NCI-H2107 treated with DMSO at 0.1 percent for 48 hours (cell line): Measurements from ENCODE around the gene SECTM1.

Experiments
- DNase-seq: peaks from one replicate; lab custom pipeline; 2025; ENCODE audit not compliant: unreplicated experiment; lab: John Stamatoyannopoulos, UW

The SECTM1 gene

GRCh38 chr17:82282239-82283207 lies 51.0 kb downstream of the SECTM1 start:
- DNase-seq: no peak

- DNase-seq: no peak
Observed at GRCh38 chr17:82281502-82282238, 51.9 kb downstream of the SECTM1 start.

- DNase-seq: no peak
Observed at GRCh38 chr17:82281076-82281475, 52.5 kb downstream of the SECTM1 start.

- DNase-seq: no peak
Observed at GRCh38 chr17:82280537-82280936, 53.0 kb downstream of the SECTM1 start.

- DNase-seq: no peak
Observed at GRCh38 chr17:82278786-82279391, 54.7 kb downstream of the SECTM1 start.

GRCh38 chr17:82278308-82278707 lies 55.3 kb downstream of the SECTM1 start:
- no peak for DNase-seq

- DNase-seq: no peak
Observed at GRCh38 chr17:82277851-82278250, 55.7 kb downstream of the SECTM1 start.

- DNase-seq: no peak
Observed at GRCh38 chr17:82276938-82277337, 56.6 kb downstream of the SECTM1 start.

GRCh38 chr17:82275326-82275725 lies 58.2 kb downstream of the SECTM1 start:
- DNase-seq: no peak

- DNase-seq: no peak
Observed at GRCh38 chr17:82274134-82275020, 59.2 kb downstream of the SECTM1 start.

GRCh38 chr17:82273327-82274133 lies 60.0 kb downstream of the SECTM1 start, which contains the start of gene CSNK1D:
Gene CSNK1D, minus strand, starts transcription at chr17:82273700. Its CDS starts 319 bp downstream, at chr17:82273381.
- peak; percentile 68 for DNase-seq

- DNase-seq: no peak
Observed at GRCh38 chr17:82272495-82273326, 60.9 kb downstream of the SECTM1 start.

GRCh38 chr17:82271401-82271800 lies 62.2 kb downstream of the SECTM1 start:
- DNase-seq: no peak
